GM18907 (cell line): ENCODE results near the gene B3GAT1.
A peak's percentile ranks its signal among the peaks of the same experiment; 100 is the strongest.

ENCODE experiments used
- ATAC-seq: cut with Tn5 transposase; IDR thresholded peaks from one replicate; pipeline ENCODE4 v1.9.1; 2021; ENCODE audit warnings: mild to moderate bottlenecking, moderate library complexity; ENCODE audit not compliant: unreplicated experiment

The B3GAT1 gene

DNA sequence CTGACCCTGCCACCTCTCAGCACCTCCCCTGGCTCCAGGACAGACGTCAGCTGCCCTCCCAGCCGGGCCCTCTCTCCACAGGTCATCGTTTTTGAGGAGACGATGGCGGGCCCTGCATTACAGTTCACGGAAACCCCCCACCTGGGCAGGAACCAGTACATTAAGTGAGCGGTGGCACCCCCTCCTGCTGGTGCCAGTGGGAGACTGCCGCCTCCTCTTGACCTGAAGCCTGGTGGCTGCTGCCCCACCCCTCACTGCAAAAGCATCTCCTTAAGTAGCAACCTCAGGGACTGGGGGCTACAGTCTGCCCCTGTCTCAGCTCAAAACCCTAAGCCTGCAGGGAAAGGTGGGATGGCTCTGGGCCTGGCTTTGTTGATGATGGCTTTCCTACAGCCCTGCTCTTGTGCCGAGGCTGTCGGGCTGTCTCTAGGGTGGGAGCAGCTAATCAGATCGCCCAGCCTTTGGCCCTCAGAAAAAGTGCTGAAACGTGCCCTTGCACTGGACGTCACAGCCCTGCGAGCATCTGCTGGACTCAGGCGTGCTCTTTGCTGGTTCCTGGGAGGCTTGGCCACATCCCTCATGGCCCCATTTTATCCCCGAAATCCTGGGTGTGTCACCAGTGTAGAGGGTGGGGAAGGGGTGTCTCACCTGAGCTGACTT is 37.0 kb downstream of the B3GAT1 start:
- ATAC-seq = no peak

DNA sequence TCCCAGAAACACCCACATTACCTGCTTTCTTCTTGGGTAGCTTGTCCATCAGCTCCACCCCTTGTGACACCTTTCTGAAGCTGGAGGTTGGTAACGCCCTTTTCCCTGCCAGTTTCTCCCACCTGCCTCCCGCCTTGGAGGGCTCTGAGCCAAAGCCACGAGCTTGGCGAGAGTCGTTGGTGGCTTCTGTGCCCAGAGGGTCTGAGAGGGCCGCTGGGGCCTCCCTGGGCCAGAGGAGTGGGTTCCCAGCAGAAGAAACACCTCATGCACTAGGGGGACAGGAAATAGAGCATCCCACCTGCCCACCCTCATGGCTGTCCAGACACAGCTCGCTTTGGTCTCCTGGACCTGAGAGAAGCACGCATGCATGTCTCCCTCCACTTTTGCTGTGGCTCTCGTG is 37.9 kb downstream of the B3GAT1 start:
- ATAC-seq = no peak

DNA sequence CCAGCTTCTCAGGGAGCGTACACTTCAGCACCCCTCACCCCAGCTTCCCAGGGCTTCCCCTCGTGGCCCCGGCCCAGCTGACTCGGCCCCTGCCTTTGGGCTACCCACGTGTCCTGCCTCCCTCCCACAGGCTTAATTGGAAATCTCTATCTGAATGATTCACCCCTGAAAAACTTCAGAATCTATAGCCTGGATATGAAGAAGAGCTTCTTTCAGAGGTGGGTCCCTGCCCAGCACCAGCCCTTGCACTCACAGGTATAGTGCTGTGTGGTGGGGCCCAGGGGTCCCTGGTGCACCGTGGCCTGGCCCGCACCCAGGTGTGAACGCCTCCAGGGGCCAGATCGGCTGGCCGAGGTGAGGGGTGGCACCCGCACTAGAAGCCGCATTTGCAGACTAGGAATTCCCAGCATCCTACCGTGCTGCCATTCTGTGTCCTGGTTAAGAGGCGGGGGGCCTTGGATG is 38.4 kb downstream of the B3GAT1 start:
- no peak for ATAC-seq

DNA sequence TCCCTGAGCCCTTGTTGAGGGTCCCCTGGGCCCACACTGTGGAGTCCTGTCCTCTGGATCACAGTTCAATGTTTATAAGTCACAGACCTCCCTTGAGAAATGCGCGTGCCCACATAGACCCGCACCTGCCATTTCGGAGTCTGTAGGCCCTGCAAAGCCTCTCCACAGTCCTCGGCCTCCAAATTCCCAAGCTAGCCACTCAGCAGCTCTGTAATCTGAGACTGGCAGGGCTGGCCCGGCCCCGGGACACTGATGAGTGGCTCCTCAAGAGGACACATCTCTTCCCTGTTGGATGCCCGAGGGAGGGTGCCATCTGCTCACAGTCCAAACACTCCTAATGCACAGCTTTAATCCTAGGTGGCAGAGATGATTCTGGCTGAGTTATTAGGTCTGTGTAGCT is 39.1 kb downstream of the B3GAT1 start:
- no peak for ATAC-seq

DNA sequence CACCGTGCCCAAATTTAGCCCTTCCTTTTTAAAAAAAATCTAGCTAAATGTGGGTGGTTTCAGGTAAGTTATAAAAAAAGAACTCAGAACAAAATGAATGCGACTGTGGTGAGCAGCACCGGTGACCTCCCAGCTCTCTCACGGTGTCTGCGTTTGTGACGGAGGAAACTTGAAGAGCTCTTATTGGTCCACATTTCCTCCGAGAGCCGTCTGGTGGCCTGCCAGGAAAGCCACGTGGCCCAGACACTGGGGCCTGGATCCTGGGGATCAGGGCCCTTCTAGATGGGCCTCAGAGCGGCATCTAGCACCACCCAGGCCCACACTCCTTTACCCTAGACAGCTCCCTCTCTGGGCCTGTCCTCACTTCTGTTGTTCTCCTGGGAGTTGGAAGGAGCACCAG is 39.5 kb downstream of the B3GAT1 start:
- no peak for ATAC-seq

DNA sequence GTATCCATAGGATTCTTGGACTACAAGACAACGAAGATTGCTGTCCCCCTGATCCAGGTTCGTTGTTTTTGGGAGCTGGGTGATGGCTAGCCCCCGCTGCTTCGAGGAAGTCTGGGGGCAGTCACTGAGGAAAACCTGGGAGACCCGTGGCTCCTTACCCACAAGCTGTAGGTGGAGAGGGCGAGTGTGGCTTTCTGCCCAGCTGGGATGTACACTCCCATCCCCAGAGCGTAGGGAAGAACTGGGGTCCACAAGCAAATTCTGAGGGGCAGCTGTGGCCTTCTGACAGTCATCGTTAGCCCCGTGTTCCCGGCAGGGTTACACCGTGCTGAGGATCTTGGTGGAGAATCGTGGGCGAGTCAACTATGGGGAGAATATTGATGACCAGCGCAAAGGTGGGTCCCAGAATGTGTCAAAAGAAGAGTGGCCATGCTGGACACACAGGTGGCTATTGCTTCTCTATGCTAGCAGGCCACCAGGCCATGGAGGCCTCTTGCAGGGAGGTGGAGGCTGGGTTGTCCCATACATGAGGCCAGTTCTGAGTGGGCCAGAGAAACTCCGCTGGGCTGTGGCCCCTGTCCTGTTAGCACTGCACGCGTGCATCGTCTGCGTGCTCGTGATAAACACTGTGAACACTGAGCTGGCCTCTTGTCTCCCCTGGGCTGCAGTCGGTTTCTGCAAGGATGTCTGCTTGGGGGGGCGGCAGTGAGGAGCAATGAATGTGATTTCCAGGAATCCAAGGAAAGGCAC is 40.4 kb downstream of the B3GAT1 start:
- no peak for ATAC-seq

DNA sequence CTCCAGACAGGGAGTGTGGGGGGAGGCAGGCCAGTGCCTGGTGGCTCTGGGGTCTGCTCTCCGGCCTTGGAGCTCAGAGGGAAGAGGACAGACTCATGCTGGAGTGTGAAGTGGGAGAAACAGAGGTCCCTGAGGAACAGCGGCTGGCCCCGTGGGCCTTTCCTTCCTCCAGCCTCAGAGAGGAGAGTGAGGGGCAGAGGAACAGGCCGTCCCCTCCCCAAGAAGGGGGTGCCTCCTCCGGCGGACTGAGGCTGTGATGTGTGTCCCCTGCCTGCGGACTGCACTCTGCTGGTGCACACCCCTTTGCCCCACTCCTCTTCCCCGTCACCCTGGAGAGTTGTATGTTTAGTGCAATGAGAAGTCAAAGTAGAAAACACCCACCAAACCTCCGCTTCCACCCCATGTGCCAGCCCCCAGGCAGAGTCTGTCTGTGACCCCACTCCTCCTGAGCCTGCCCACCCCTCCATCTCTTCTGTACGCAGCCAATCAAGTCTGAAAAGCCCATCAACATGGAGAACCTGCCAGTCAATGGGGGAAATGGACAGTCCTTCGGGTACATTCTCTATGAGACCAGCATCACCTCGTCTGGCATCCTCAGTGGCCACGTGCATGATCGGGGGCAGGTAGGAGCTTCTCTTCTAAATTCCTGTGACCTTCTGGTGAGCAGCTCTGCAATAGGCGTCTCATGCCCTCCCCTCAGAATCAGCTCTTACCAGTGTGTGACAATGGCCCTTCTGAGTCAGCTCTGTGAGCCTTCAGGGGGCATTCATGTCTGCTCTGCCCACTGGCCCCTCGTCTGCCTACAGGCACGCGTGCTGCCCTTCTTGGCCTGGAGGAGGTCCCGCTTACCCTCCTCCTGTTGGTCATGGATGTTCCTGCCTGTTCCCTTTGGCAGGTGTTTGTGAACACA is 41.3 kb downstream of the B3GAT1 start:
- ATAC-seq = no peak

DNA sequence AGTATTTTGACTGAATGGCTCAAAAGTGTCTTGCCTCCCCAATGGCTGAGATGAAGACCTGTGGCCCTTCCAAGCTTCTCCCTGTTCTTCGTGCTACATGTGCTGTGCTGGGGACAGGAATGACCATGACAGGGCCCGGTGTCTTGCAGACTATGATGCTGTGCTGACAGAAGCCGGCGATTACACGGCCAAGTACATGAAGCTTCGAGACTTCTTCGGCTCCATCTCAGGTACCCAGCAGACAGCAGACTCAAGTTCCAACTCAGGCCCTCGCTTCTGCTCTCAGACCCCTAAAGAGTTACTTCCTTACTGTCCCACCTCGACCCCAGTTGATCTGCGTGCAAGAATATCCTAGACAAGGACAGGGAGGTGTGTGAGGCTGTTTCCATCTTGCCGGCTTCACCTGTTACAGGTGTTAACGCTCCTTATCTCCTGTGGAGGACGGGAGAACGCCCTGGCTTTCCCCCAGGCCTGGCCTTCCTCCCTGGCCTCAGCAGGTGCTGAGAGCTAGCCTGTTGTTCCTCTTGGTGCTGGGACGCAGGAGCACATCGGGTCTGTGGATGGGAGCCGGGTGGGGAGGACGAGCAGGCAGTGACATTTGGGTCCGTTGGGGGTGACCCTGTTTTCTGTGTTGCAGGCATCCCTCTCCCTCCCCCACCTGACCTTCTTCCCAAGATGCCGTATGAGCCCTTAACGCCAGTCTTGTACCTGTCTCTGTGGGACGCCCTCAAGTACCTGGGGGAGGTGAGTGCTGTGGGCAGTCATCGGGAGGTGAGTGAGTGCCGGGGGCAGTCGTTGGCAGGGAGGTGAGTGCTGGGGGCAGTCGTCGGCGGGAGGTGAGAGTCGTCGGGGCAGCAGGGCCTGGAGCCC is 42.2 kb downstream of the B3GAT1 start:
- ATAC-seq = no peak

DNA sequence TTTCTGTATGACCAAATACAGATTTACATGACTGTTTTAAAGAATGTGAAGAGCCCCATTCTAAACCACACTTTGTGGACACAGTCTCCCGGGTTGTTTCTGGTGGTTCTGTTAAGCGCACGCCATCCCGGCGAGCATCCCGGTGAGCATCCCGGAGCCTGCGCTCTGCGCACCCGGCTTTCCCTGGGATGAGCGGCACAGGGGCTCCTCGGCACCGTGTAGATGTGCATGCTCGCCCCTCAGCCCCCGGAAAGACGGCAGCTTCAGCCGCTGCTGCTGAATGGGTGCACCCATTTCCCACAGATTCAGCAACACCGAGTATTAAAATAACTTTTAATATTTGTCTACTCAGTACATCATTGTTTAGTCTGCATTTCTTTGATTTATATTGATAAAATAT is 44.3 kb downstream of the B3GAT1 start:
- no peak for ATAC-seq

DNA sequence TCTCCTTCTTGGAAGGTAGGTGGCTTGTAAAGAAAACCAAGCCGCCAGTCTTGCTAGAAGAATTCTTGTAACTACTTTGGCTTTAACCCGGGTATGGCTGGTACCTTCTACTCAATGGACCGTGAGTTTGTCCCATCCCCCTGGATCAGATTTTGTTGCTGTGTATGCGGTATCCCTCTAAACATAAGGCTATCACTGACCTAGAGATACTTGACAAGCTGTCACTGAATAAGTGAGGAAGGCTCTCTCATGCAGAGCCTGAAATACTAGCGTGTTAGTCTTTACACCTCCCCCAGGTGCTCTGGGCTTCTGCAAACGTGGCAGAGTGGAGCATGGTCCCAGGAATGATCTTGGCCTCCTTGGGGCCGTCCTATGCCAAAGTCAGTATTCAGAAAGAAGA is 45.8 kb downstream of the B3GAT1 start:
- ATAC-seq = no peak

DNA sequence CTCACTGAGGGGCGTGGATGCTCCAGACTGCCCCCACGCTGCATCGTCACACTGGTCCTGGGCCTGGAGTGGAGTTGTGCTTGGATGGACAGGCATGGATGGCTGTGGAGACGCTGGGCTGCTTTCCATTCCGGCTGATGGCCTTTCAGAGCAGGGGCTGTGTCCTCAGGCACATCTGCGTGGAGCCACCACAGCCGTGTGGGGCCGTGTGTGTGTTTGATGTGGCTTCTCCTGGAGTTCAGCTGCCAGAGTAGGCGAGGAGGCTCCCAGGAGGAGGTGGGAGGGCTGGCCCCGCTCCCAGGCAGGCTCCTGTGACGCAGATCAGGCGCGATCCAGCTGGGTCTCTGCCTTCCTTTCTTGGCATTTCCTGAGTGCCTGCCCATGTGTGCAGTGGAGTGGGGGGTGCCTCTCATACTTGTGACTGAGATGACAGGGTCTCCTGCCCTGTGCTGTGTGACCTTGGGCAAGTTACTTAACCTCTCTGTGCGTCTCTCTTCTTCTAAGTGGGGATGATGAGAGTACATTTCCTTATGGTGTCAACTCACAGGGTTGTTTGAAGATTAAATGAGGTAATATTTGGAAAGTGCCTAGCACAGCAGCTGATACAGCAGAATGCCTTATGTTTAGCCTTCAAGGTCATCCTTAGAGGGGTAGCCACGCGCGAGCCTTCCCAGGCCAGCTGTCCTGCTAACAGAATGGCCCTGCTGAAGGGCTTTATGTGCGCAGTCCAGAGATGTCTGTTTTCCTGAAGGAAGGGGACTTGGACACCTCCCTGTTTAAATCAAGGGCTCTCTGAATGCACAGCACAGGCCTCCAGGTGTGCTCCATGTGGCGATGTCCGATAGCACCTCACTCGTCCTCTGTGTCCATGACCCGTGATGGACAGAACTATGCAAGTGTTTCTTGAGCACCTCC is 46.8 kb downstream of the B3GAT1 start:
- ATAC-seq = no peak

DNA sequence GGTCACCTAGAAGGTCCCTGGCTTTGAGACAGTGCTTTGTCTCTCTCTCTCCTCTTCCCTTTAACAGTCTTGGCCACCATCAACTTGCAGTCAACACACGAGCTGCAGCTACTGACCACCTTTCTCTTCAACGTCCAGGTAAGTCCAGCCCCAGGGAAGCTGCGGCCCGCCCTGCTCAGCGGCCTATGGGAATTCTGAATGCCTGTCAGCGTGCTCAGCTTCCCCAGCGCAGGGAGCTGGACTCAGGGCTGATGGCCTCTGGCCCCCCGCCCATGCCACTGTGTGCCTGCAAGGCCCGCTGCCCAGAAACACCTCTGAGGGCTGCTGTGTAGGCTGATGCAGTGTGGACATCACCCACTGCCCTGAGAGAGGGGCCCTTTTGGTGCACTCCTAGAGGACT is 47.8 kb downstream of the B3GAT1 start:
- ATAC-seq = no peak

DNA sequence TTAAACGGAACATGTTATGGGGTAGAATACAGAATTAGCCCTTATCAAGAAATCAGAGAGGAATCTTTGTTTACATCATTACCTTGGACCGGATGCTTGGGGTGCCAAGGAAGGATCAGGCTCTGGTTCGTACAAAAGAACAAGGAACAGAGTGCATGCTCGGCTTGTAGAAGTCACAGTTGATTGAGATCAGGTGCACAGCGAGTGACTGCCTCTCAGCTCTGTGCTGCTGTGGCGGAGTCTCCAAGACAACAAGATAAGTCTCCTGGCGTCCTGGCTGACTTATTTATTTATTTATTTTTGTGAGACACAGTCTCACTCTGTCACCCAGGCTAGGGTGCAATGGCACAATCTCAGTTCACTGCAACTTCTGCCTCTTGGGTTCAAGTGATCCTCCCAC is 48.5 kb downstream of the B3GAT1 start:
- no peak for ATAC-seq

DNA sequence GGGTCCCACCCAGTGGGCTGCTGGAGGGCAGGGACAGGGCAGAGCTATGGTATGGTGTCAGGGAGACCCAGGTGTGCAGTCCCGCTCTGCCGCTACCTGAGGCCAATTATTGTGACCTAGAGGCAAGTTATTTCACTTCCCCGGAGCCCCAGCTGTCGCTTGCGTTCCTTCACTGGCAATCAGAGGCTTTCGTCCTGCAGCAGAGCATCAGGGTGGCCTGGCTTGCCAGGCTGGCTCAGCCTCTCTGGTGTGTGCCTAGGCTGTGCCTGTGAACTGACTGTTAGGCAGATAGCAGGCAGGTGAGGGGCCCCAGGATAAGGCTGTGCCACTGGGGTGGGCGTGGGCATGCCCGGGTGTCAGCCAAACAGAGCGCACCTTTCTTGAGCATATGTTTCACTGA is 48.9 kb downstream of the B3GAT1 start:
- no peak for ATAC-seq

DNA sequence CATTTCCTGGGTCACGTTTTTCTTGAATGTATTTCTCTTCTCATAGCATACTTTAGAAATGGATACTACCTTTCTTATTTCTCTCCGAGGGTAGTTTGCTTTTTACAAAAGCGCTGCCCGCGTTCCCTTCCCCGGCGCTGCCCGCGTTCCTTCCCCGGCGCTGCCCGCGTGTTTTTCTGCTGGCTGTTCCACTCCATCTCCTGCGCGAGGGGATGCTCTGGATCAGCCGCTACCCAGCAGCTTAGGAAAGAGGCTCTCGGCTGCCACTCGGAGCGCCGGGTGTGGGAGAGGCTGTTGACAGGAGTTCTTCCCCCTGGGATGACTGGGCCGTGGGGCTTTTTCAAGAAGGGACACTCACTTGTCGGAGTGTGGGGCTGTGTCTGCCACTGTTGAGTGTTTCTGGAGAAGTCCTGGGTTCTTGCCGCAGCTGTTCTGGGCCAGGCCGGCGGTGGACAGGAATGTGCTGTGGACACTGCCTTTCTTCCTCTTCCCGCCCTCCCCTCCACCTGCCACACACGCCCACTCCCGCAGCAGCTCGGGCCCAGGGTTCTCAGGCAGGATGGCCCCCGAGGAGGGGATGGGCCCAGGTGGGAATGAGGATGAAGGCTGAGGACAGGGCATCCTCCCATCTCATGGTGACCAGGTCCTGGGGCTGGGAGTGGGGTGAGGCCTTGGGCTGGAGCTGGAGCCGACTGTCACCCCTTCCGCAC is 49.7 kb downstream of the B3GAT1 start:
- ATAC-seq = no peak

DNA sequence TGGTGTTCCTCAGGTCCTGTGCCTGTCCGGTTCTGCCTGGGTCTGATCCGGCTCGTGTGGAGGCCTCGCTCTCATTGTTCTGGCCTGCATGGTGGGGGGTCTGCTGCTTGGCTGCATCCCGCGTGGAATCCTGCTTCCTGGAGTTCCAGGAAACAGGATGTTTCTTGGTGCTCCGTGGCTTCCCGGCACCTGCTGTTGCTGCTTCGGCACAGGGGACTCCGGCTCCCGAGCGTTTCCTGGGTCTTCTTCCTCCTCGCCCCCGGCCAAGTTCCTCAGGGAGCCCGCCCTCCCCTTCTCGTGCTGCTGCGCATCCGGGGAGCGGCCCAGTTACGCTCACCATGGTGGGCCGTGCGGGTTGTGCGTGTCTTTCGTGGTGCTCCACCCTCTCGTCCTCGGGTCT is 50.4 kb downstream of the B3GAT1 start:
- no peak for ATAC-seq

DNA sequence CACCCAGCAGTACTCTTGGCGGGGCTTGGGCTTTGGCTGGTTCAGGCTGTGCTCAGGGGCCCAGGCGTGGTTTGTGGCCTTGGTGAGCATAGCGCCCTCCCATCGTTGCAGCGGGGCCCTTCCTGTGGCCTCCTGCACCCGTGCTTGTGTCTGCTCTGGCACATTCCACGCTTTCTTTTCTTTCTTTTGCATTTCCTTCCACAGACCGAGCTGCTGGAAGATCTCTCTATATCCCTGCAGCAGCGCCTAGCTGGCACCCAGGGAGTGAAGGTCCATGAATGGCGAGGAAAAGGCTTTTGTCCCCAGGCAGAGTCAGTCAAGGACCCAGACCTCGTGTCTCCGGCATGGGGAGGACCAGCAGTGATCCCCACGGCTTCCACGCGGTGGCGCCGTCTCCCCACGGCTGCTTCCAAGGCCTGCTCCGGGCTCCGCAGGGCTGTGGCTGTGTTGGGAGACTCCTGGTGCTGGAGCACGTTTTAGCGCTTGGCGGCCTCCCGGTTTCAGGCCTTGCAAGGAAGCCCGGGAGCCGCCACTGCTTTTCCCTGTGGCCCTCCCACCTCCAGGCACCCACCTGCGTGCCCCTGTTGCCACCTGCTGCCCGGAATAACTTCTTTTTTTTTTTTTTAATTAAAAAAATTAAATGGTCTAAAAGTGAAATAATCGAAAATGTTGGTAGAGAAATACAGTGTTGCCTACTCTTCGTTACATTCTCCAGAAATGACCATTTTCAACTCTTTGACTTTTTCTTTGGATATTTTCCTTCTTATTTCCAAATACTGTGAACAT is 51.8 kb downstream of the B3GAT1 start:
- peak; percentile 67 for ATAC-seq

DNA sequence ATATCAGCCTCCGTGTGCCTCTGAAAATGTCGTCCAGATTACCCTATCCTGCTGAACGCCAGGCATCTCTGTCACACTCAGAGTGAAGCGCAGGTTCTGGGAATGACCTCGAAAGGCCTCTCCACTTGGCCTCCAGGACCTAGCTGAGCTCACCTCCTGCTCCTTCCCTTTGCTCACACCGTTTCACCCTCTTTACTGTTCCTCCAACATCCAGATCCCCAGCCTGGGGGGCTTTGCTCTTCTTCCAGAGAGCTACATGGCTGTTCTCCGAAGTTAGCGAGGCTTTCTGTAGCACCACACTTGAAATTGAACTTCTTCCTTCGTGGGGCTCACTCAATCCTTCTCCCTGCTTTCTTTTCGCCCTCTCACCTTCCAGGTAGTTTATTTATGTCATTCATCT is 52.4 kb downstream of the B3GAT1 start:
- ATAC-seq = no peak
